GM18508 (cell line): ENCODE measurements around the gene RPUSD2.

Source experiments
- ATAC-seq: cut with Tn5 transposase; IDR thresholded peaks from one replicate; pipeline ENCODE4 v1.9.1; 2021; ENCODE audit warnings: moderate number of reproducible peaks; ENCODE audit not compliant: insufficient read depth, unreplicated experiment

The RPUSD2 gene, protein sequence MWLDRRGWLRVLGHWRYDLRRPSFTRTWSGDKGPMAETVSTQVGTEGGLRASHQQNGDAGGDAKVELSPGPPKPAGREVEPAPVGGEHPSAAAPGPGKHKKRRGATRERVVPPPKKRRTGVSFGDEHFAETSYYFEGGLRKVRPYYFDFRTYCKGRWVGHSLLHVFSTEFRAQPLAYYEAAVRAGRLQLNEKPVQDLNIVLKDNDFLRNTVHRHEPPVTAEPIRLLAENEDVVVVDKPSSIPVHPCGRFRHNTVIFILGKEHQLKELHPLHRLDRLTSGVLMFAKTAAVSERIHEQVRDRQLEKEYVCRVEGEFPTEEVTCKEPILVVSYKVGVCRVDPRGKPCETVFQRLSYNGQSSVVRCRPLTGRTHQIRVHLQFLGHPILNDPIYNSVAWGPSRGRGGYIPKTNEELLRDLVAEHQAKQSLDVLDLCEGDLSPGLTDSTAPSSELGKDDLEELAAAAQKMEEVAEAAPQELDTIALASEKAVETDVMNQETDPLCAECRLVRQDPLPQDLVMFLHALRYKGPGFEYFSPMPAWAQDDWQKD

DNA sequence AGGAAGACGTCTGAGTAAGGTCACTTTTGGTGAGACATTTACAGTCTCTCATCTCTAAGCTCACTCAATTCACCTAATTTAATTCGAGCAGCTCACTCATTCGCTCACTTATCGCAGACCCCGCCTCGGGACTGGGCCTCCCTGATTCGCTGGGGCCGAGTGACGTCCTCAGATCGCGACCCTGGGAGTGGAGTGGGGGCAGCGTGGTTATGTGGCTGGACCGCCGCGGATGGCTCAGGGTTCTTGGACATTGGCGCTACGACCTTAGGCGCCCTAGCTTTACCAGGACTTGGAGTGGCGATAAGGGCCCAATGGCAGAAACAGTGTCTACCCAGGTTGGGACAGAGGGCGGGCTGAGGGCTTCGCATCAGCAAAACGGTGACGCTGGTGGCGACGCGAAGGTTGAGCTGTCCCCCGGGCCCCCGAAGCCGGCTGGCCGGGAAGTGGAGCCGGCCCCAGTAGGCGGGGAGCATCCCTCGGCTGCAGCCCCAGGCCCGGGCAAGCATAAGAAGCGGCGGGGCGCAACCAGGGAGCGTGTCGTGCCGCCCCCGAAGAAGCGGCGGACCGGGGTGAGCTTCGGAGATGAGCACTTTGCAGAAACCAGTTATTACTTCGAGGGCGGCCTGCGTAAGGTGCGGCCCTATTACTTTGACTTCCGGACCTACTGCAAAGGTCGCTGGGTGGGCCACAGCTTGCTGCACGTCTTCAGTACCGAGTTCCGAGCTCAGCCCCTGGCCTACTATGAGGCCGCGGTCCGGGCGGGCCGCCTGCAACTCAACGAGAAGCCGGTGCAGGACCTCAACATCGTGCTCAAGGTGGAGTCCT is at the start of gene RPUSD2:
Gene RPUSD2 (plus strand): TSS at position 171 of the 825 bp plus-strand sequence. CDS start 39 bp downstream, at position 210.
- no peak for ATAC-seq

DNA sequence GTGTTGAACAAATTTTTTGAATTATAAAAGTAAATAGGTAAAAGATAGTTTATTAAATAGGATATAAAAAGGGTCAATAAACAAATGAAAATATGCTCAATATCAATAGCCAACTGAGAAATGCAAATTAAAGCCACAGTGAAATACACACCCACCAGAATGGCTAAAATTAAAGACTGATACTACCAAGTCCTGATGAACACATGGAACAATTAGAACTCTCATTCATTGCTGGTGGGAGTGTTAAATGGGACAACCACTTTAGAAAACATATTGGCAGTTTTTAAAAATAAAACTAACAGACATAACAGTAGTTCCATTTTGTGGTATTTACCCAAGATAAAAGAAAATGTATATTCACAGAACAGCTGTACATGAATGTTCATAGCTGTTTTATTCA is 45.5 kb upstream of the RPUSD2 start:
- no peak for ATAC-seq

DNA sequence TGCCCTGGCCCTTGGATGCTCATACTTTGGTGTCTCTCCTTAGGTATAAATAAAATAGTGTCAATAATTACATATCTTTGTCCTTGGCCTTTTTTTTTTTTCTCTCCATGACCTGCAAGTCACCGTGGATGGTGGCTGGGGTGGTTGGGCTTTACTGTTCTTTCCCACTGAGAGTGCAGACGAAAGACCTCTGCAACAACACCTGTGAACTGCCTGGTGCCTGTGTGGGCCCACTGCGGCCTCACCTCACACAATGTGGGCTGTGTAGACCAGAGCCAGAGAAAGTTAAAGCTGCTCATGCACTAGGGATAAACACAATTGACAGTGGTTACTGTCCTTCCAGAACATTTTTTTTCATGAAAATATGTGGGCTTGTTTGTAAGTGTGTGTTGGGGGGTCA is 43.2 kb upstream of the RPUSD2 start:
- no peak for ATAC-seq

DNA sequence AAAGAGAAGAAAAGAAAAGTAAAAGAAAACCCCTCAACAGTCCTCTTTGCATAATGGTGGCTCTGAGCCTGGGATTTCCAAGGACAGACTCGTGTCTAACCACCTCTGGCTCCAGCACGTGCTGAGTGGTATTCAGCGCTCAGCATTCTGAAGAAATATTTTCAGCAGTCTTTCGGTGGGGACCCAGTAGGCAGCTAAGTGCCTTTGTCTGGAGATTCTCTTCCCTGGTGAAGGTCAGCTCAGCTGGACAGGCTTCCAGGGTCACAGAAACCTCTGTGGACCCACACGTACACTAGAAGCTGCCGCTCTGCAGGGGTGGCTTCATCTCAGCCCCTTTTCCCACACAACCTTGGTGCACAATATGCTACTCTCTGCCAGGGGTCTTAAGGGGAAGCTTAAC is 40.3 kb upstream of the RPUSD2 start:
- no peak for ATAC-seq

DNA sequence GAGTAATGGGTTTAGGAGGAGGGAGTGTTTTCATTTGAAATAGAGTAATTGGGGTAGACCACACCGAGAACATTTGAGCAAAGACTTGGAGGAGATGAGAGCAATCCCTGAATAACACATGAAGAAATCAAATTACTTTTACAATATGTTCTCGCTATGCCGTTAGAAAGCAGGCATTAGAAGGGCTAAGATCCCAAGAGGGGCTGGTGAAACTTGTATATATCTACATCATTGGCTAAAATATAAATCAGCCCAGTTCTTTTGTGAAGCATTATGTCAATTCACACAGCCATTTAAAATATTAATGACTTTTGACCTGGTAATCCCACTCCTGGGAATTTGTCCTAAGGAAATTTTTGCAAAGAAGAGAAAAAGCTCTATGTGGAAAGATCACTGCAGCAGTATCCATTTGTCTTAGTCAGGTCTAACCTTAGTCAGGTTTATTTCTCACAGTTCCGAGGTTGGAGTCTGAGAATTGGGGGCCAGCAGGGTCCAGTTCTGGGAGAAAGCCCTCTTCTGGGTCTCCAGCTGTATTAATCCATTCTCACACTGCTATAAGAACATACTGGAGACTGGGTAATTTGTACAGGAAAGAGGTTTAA is 35.2 kb upstream of the RPUSD2 start:
- no peak for ATAC-seq

DNA sequence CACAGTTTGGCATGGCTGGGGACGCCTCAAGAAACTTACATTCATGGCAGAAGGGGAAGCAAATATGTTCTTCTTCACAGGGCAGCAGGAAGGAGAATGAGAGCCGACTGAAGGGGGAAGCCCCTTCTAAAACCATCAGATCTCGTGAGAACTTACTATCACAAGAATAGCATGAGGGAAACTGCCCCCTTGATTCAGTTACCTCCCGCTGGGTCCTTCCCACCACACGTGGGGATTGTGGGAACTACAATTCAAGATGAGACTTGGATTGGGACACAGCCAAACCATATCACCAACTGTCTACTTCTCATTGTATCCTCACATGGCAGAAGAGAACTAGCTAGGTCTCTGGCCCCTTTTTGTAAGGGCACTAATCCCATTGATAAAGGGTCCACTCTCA is 34.7 kb upstream of the RPUSD2 start:
- ATAC-seq, result no peak

DNA sequence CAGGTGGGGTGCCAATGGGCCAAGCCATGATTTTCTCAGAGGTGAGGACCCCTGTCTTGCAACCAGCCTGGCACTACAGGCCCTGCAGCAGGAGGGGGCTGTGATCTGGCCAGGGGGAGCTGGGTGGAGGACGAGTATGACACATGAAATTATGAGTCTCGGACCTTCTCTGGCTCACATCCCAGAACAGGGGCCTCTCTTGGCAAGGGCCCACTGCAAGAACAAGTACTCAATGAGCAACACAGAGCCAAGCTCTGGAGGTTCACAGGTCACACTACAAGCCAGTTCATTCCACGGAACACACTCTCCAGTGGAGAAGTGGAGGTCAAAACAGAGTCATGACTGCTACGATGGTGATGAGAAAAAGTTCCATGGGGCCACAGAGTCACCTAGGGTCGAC is 32.6 kb upstream of the RPUSD2 start:
- no peak for ATAC-seq

DNA sequence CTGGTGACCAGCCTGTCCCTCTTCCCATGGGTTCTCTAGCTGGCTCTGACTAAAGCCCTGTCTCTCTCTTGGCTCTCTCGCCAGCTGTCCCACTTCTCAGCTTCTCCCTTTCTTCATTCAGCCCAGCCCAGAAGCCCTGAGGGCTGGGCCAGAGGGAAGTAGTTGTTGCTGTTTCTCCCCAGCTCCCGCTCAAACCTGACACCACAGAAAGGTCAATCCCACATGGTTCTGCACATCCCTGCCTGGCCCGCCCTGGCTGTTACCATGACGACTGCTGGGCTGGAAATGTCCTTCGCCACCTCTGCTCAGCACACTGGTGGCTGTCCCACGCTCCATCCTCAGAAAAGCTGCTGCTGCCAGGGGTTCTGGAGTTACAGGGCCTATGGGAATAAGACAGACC is 30.1 kb upstream of the RPUSD2 start:
- ATAC-seq, result no peak

DNA sequence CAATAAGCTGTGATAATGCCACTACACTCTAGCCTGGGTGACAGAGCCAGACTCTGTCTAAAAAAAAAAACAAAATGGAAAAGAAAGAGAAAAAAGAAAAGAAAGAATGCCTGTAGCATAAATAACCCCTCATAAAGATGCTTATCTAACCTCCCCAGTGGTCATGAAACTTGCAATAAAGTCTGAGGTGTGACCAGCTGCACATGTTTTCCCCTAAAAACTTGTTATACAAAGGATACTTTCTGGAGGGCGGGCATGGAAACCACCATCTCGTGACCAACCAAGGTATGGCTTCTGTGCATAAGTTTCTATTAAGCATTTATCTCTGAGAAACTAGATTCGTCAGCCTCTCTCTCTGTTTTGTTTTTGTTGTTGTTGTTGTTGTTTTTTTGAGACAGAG is 26.0 kb upstream of the RPUSD2 start:
- no peak for ATAC-seq

DNA sequence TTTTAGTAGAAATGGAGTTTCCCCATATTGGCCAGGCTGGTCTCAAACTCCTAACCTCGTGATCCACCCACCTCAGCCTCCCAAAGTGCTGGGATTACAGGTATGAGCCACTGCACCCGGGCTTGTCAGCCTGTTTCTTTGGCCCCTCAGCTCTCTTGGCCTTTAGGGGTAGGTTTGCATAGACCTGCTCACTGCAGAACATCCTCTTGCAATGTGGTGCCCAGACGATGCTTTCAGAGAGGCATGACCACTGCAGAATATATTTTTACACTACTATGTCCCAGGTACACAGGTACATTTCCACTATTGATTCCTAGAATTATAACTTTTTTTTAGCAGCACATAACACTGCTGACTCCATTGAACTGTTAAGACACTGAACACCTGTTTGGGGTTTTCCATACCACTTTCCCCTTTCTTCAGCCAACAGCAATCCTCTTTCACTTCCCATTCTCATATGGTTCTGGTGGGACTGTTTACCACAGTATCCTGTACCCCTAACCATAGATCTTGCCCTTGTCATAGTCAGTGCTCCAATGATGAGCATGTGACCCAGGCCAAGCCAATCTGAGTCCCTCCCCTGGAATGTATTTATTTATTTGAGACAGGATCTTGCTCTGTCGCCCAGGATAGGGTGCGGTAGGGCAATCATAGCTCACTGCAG is 25.3 kb upstream of the RPUSD2 start:
- ATAC-seq, result no peak

DNA sequence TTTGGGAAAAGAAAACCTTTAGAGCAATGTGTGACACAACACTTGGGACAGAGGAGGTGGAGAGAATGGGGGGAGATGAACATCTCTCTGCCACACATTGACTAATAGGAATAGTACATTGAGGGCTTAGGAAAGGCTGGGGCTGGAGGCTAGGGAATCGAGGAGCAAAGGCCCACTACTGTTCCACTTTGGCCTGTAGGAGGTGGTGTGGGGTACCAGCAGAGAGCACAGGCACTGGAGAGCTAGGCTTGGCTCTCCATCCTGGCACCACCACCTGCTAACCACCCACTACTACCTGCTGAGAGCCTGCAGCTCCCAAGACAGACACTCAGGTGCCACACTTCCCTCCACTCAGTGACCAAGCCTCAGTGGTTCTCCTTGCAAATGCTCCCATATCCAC is 23.6 kb upstream of the RPUSD2 start:
- ATAC-seq, result no peak

DNA sequence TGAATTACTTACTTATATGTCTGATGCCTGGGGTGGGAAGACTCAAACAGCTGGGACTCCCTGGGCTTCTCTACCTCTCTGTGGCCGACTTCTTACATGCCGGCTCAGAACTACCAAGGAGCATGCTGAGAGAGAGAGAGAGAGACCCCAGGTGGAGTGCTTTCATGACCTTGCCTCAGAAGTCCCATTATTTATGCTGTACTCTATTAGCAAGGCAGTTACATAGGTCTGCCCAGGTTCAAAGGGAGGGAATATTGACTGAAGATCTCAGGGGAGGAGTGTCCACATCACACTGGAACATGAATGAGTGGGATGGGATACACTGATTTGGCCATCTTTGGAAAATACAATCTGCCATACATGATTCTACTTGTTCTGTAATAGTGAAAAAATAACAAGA is 20.5 kb upstream of the RPUSD2 start:
- ATAC-seq, result no peak

DNA sequence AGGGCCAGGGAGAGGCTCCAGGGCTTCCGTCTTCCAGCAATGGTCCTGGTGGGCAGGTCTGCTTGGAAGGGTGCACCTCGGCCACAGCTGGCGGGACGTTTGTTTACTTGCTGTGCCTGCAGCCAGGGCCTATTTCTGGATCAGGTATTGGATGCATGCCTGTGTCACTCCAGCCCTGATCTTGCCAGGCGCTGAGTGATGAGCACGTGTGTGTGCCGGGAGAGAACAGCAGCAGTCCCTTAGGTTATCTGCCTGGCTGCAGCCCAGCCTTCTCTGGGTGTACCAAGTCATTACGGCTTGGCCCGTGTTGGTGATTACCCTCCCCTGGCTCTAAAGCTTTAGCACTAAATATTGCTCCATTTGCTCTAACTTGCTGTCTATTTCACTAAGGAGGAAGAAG is 19.2 kb upstream of the RPUSD2 start:
- no peak for ATAC-seq

DNA sequence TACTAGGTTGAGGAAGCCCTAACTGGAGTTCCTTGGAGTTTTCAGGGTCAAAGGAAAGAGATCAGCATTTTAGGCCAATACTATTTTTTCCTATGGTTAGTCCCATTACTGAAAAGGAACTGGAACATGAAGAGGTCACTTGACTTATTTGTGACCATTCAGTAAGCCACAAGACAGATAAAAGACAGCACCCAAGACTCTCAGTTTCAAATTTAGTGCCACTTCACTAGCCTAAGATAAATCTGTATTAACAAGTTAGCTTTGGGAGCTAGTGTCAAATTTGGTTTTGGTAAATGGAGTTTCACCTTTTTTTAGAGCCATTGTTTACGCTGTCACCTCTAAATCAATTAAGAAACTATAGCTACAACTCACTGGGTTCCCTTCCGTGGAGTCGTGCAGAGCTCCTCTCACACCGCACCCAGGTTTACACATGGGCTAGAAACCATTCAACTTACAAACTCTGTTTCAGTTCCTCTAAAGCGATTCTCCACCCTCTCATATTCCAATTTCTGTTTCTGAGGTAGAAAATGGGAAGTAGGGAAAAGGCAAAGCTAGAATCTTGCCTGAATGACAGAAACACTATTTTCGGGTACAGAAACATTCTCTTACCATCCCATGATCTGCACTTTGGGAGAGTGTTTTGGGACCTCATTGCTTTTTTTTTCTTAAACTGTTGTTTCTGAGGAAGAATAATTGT is 18.6 kb upstream of the RPUSD2 start:
- ATAC-seq, result peak; percentile 33

DNA sequence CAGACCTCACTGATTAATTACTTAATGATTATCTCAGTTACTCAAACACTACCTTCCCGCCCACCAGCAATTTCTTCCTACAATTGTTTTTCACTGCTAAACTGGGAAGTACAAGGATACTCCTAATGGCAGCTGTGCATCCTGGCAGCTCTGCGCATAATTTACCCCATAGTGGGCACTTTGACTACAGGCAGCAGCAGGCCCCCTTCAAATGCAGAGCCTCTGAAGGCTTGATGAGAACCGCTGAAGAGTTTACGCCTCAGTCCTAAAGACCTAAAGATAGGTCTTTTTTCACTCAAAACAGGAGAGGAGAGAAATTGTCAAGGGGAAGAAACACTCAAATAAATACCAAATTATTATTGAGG is 15.0 kb upstream of the RPUSD2 start:
- ATAC-seq, result no peak

DNA sequence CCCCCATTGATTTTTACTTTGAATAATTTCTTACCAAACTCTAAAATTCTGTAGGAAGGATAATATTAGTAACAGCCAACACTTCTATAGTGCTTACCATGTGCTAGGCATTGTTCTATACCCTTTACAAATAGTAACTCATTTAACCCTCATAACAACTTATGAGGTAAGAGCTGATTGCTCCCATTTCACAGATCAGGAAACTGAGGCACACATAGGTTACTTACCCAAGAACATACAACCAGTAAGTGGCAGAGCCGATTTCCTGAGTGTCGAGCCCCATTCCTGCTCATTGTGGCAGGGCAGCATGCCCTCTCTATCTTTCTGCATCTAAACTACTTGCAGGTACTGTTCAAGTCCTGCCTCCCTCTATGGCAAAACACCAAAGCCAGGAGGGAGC is 13.2 kb upstream of the RPUSD2 start:
- ATAC-seq, result no peak

DNA sequence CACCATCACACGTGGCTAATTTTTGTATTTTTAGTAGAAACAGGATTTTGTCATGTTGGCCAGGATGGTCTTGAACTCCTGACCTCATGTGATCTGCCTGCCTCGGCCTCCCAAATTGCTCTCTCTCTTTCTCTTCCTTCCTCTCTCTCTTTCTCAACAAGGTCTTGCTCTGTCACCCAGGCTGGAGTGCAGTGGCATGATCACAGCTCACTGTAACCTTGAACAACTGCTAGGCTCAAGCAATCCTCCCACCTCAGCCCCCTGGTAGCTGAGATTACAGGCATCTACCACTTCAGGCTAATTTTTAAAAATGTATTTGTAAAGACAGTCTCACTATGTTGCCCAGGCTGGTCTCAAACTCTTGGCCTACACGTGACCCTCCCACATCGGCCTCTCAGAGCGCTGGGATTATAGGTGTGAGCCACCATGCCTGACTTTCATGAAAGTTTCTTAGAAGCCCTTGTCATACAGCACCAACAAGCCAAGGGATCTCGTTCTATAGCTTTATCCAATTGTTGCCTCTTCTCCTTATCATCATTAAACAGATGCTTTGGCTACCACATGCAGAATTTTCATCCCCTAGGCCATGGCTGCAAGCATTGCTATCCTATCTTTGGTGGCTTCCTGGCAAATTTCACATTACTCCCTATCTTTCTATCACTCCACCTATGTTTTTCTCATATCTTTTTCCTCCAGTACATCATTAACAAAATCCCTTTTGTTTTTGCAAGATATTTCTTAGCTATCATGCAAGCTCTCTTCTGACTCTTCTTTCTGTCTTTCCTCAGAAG is 10.0 kb upstream of the RPUSD2 start:
- no peak for ATAC-seq

DNA sequence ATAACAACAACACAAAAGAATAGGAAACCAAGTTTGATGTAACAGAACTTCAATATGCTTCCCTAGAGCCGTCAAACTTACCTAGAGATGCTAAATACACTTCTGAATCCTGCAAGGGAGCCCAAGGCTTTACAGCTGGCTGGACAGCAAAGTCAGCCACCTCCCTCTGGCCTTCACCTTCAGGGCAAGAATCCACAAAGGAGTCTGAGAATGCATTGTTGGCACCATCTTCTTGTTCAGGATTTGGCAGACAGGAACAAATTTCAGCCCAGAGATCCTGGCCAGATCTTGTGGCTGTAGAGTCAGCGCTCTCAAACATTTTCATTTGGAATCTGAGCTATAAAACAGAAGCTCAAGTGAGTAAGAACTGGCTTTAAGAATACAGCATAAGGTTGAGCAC is 6.4 kb upstream of the RPUSD2 start:
- no peak for ATAC-seq

DNA sequence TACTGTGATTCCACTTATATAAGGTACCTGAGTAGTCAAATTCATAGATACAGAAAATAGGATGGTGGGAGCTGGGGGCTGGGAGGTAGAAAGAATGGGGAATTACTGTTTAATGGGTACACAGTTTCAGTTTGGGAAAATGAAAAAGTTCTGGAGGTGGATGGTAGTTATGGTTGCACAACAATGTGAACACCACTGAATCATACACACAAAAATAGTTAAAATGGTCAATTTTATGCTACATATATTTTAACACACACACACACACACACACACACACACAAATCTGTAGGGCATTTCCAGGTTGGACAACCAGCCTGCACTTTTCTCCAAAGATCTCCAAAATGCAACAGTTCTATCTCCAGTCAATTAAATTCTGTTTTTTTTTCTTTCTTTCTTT is 5.7 kb upstream of the RPUSD2 start:
- no peak for ATAC-seq
